ENCODE results near the gene MACROD2.

DNA sequence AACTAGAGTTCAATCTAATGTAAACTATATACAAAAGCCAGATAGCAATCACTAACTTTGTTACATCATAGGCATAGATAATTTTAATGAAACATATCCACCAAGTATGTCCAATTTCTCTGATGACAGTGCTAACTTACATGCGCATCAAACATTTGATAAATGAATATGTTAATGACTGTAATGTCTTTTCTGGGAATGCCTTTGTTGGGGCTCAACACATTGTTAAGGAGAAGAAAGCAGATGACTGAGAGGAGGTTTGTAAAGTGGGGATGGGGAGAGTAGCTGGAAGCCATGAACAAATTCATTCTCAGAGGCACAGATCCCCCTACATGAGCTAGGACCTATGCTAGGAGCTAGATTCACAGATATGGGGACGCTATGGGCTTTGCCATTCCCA lies 1627.9 kb downstream of the MACROD2 start:
- TF ChIP-seq, protein P1, sequence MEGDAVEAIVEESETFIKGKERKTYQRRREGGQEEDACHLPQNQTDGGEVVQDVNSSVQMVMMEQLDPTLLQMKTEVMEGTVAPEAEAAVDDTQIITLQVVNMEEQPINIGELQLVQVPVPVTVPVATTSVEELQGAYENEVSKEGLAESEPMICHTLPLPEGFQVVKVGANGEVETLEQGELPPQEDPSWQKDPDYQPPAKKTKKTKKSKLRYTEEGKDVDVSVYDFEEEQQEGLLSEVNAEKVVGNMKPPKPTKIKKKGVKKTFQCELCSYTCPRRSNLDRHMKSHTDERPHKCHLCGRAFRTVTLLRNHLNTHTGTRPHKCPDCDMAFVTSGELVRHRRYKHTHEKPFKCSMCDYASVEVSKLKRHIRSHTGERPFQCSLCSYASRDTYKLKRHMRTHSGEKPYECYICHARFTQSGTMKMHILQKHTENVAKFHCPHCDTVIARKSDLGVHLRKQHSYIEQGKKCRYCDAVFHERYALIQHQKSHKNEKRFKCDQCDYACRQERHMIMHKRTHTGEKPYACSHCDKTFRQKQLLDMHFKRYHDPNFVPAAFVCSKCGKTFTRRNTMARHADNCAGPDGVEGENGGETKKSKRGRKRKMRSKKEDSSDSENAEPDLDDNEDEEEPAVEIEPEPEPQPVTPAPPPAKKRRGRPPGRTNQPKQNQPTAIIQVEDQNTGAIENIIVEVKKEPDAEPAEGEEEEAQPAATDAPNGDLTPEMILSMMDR (IDR thresholded peaks at IDR 0.05), result no peak
- no peak for TF ChIP-seq POLR2A (IDR thresholded peaks at IDR 0.05)

Data from body of pancreas (tissue), 4 donors.